Transverse colon (tissue), 4 donors: ENCODE data around the gene HDX.
"Not testable (repeated sequence)": the region's sequence is repeated elsewhere in the genome, so short reads cannot be mapped to it uniquely, and the experiment has no call there.

Experiments
- POLR2A ChIP-seq: fragments of 450-650 bp; IDR thresholded peaks from one replicate; pipeline ENCODE4 v1.6.1; 2016; ENCODE audit warnings: antibody characterized with exemption, mild to moderate bottlenecking, moderate library complexity
- POLR2AphosphoS5 ChIP-seq, 3 donors: sonication (generic); formaldehyde crosslinking; IDR thresholded peaks; one replicate each; pipeline ENCODE4 v1.6.1; 2016; ENCODE audit warnings: antibody characterized with exemption in 3 of 3
- TF ChIP-seq, protein P1 (sequence below), 5 experiments: fragments of 200-600 bp in 3 of 5; fragments of 450-650 bp in 2 of 5; sonication (generic) in 3 of 5; IDR thresholded peaks; 1 replicate in 2 of 5; 2 replicates in 3 of 5; pipeline ENCODE4 v1.5.1; 2016 to 2017; ENCODE audit warnings: antibody characterized with exemption in 5 of 5, inconsistent platforms in 3 of 5, mild to moderate bottlenecking in 2 of 5, moderate library complexity in 1 of 5

DNA sequence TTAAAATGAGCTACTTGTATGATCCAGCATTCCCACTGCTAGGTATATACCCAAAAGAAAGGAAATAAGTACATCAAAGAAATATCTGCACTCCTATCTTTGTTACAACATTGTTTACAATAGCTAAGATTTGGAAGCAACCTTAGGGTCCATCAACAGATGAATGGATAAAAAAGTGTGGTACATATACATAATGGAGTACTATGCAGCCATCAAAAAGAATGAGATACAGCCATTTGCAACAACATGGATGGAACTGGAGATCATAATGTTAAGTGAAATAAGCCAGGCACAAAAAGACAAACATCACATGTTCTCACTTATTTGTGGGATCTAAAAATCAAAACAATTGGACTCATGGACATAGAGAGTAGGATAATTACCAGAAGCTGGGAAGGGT, 186.3 kb downstream of the HDX start:
- TF ChIP-seq, protein P1, sequence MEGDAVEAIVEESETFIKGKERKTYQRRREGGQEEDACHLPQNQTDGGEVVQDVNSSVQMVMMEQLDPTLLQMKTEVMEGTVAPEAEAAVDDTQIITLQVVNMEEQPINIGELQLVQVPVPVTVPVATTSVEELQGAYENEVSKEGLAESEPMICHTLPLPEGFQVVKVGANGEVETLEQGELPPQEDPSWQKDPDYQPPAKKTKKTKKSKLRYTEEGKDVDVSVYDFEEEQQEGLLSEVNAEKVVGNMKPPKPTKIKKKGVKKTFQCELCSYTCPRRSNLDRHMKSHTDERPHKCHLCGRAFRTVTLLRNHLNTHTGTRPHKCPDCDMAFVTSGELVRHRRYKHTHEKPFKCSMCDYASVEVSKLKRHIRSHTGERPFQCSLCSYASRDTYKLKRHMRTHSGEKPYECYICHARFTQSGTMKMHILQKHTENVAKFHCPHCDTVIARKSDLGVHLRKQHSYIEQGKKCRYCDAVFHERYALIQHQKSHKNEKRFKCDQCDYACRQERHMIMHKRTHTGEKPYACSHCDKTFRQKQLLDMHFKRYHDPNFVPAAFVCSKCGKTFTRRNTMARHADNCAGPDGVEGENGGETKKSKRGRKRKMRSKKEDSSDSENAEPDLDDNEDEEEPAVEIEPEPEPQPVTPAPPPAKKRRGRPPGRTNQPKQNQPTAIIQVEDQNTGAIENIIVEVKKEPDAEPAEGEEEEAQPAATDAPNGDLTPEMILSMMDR (IDR thresholded peaks at IDR 0.05) = not testable (repeated sequence)
- TF ChIP-seq POLR2A; POLR2AphosphoS5 (IDR thresholded peaks at IDR 0.05): not testable (repeated sequence)
